ENCODE results near the gene FGF12. TPM values are rescaled to one million over a fixed set of nuclear protein-coding genes. Genes with fewer than 3 reads are reported as not detected.

Gene FGF12
- total RNA-seq, 1 experiment from 2014 or later, result 0.51 TPM

- POLR2A ChIA-PET, result no interaction called here
- intact Hi-C loops (cut with micrococcal nuclease; ENCODE audit: unreplicated experiment), result no loop called here
- no peak overlapping the region for H3K27ac ChIP-seq (ENCODE audit: low read length)
- H3K4me3 ChIP-seq (ENCODE audit: low read depth in 2 of 2, low read length in 2 of 2), result no peak overlapping the region
- CTCF ChIA-PET, result no interaction called here
- TF ChIP-seq SIN3A (IDR thresholded peaks at IDR 0.05; ENCODE audit: borderline replicate concordance, insufficient read depth, low read depth, low read length), result no peak
- no peak for TF ChIP-seq TCF7L2 (IDR thresholded peaks at IDR 0.05; ENCODE audit: low read depth, low read length)
- H3K27me3 ChIP-seq (ENCODE audit: control insufficient read depth, insufficient read depth, low read length), result no peaks in the 10 kb centered on the region
- in situ Hi-C loops (cut with HindIII; ENCODE audit: low pct_unique_long_range_greater_than_20kb, low sequenced_read_pairs), result no loop called here
- ATAC-seq (no peak), DNase-seq (ENCODE audit: low read depth, low spot score) (no peak)
- H3K36me3 ChIP-seq (ENCODE audit: control insufficient read depth, insufficient read depth, low read length), result no peaks in the 10 kb centered on the region
- no peaks in the 10 kb centered on the region for H3K4me1 ChIP-seq (ENCODE audit: control insufficient read depth, insufficient read depth, low read length)
- no peaks in the 10 kb centered on the region for H3K9me3 ChIP-seq (ENCODE audit: control insufficient read depth, insufficient read depth, low read depth, low read length)
- no TSS peak for BruUV-seq (replicated peaks)
Measured at GRCh38 chr3:192258721-192259120, 468.6 kb downstream of the FGF12 start.

GRCh38 chr3:192255839-192256238 is 471.5 kb downstream of the FGF12 start:
- Histone ChIP-seq H3K36me3 (ENCODE audit: control insufficient read depth, insufficient read depth, low read length) (no peaks in the 10 kb centered on the region), H3K27ac (ENCODE audit: low read length) (no peak overlapping the region), H3K9me3 (ENCODE audit: control insufficient read depth, insufficient read depth, low read depth, low read length) (no peaks in the 10 kb centered on the region), H3K4me3 (ENCODE audit: low read depth in 2 of 2, low read length in 2 of 2) (no peak overlapping the region), H3K4me1 (ENCODE audit: control insufficient read depth, insufficient read depth, low read length) (no peaks in the 10 kb centered on the region), H3K27me3 (ENCODE audit: control insufficient read depth, insufficient read depth, low read length) (no peaks in the 10 kb centered on the region)
- no peak for ATAC-seq
- TF ChIP-seq REST (IDR thresholded peaks at IDR 0.05; ENCODE audit: insufficient read depth in 1 of 2, low read depth in 2 of 2, low read length in 1 of 2), result no peak
- no peak for TF ChIP-seq CTCF (IDR thresholded peaks at IDR 0.05)
- no peak for TF ChIP-seq TCF7L2 (IDR thresholded peaks at IDR 0.05; ENCODE audit: low read depth, low read length)
- TF ChIP-seq SIN3A (IDR thresholded peaks at IDR 0.05; ENCODE audit: borderline replicate concordance, insufficient read depth, low read depth, low read length), result no peak
- no peak for TF ChIP-seq POLR2AphosphoS5 (IDR thresholded peaks at IDR 0.05; ENCODE audit: low read depth, low read length)
- BruUV-seq (replicated peaks), result no TSS peak
- DNase-seq (ENCODE audit: low read depth, low spot score), result no peak
- ChIA-PET POLR2A (no interaction called here), CTCF (no interaction called here)
- in situ Hi-C loops (cut with HindIII; ENCODE audit: low pct_unique_long_range_greater_than_20kb, low sequenced_read_pairs), result no loop called here
- intact Hi-C loops (cut with micrococcal nuclease; ENCODE audit: unreplicated experiment), result no loop called here

- H3K9me3 ChIP-seq (ENCODE audit: control insufficient read depth, insufficient read depth, low read depth, low read length), result no peaks in the 10 kb centered on the region
- H3K36me3 ChIP-seq (ENCODE audit: control insufficient read depth, insufficient read depth, low read length), result no peaks in the 10 kb centered on the region
- DNase-seq (ENCODE audit: low read depth, low spot score) (no peak), ATAC-seq (no peak)
- no TSS peak for BruUV-seq (replicated peaks)
- intact Hi-C loops (cut with micrococcal nuclease; ENCODE audit: unreplicated experiment), result no loop called here
- ChIA-PET POLR2A (no interaction called here), CTCF (no interaction called here)
- no peak overlapping the region for H3K27ac ChIP-seq (ENCODE audit: low read length)
- H3K4me1 ChIP-seq (ENCODE audit: control insufficient read depth, insufficient read depth, low read length), result no peaks in the 10 kb centered on the region
- TF ChIP-seq REST (IDR thresholded peaks at IDR 0.05; ENCODE audit: insufficient read depth in 1 of 2, low read depth in 2 of 2, low read length in 1 of 2) (no peak), POLR2AphosphoS5 (IDR thresholded peaks at IDR 0.05; ENCODE audit: low read depth, low read length) (no peak), SIN3A (IDR thresholded peaks at IDR 0.05; ENCODE audit: borderline replicate concordance, insufficient read depth, low read depth, low read length) (no peak), TCF7L2 (IDR thresholded peaks at IDR 0.05; ENCODE audit: low read depth, low read length) (no peak), CTCF (IDR thresholded peaks at IDR 0.05) (no peak)
- in situ Hi-C loops (cut with HindIII; ENCODE audit: low pct_unique_long_range_greater_than_20kb, low sequenced_read_pairs), result no loop called here
- no peaks in the 10 kb centered on the region for H3K27me3 ChIP-seq (ENCODE audit: control insufficient read depth, insufficient read depth, low read length)
- no peak overlapping the region for H3K4me3 ChIP-seq (ENCODE audit: low read depth in 2 of 2, low read length in 2 of 2)
Measured at GRCh38 chr3:192253138-192253887, 474.0 kb downstream of the FGF12 start.

All from Panc1 (cell line).